ENCODE data around the gene ANKS6.
A peak's percentile ranks its signal among the peaks of the same experiment; 100 is the strongest.

The ANKS6 gene

DNA sequence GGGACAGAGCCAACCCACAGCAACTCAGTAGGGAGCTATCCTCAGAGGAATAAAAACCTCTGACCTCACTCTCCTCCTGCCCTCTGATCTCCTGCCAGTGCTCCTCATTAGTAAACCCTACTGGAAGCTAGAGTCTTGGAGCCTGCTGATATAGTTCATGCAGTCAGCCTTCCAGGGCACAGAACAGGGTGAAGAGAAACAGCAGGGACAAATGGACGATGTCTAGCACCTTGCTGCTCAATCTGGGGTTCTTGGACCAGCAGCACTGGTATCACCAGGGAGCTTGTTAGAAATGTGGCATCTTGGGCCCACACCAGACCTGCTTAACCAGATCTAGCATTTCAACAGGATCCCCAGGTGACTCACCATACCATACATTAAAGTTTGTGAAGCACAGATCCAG, 5.6 kb upstream of the ANKS6 start:
- no peak for DNase-seq (ENCODE audit: low read depth)

DNA sequence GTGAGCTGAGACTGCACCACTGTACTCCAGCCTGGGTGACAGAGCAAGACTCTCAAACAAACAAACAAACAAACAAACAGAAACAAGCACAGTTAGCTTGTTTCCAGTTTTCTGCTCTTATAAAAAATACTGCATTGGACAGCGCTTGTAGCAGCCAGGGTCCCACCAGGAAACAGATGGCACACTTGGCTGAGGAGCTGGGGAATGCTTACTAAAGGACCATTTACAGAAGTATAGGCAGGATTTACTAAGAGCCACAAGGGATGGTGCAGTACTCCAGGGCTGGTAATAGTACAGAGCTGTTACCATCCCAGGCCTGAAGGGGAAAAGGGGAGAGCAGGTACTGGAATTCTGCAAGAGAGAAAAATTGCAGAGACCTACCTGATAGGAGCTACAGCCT, 5.2 kb upstream of the ANKS6 start:
- DNase-seq (ENCODE audit: low read depth) = no peak

More for the DNA sequence above, 5.6 kb upstream of the ANKS6 start:
- no peak overlapping the region for H3K4me3 ChIP-seq (ENCODE audit: low read depth, low read length)
- TF ChIP-seq, protein P1, sequence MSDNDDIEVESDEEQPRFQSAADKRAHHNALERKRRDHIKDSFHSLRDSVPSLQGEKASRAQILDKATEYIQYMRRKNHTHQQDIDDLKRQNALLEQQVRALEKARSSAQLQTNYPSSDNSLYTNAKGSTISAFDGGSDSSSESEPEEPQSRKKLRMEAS (IDR thresholded peaks at IDR 0.05; ENCODE audit: low read depth, low read length) = no peak
- TF ChIP-seq MYC (IDR thresholded peaks at IDR 0.05; ENCODE audit: low read depth, low read length) = no peak
- TF ChIP-seq POLR2A (IDR thresholded peaks at IDR 0.05; ENCODE audit: extremely low read depth, insufficient read length) = no peak
- TF ChIP-seq, protein P2, sequence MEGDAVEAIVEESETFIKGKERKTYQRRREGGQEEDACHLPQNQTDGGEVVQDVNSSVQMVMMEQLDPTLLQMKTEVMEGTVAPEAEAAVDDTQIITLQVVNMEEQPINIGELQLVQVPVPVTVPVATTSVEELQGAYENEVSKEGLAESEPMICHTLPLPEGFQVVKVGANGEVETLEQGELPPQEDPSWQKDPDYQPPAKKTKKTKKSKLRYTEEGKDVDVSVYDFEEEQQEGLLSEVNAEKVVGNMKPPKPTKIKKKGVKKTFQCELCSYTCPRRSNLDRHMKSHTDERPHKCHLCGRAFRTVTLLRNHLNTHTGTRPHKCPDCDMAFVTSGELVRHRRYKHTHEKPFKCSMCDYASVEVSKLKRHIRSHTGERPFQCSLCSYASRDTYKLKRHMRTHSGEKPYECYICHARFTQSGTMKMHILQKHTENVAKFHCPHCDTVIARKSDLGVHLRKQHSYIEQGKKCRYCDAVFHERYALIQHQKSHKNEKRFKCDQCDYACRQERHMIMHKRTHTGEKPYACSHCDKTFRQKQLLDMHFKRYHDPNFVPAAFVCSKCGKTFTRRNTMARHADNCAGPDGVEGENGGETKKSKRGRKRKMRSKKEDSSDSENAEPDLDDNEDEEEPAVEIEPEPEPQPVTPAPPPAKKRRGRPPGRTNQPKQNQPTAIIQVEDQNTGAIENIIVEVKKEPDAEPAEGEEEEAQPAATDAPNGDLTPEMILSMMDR (IDR thresholded peaks at IDR 0.05; ENCODE audit: low read depth, low read length) = no peak

DNA sequence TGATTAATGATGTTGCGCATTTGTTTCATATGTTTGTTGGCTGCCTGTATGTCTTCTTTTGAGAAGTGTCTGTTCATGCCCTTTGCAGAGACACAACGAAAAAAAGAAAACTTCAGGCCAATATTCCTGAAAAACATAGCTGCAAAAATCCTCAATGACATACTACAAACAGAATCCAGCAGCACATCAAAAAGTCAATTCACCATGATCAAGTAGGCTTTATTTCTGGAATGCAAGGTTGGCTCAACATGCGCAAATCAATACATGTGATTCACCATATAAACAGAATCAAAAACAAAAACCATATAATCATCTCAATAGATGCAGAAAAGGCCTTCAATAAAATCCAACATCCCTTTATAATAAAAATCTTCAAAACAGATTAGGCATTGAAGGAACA, 1.9 kb upstream of the ANKS6 start:
- no peak overlapping the region for H3K4me3 ChIP-seq (ENCODE audit: low read depth, low read length)
- TF ChIP-seq, protein P1 (IDR thresholded peaks at IDR 0.05; ENCODE audit: low read depth, low read length) = no peak
- TF ChIP-seq POLR2A (IDR thresholded peaks at IDR 0.05; ENCODE audit: extremely low read depth, insufficient read length) (no peak), MYC (IDR thresholded peaks at IDR 0.05; ENCODE audit: low read depth, low read length) (no peak)
- TF ChIP-seq, protein P2 (IDR thresholded peaks at IDR 0.05; ENCODE audit: low read depth, low read length) = no peak
- DNase-seq (ENCODE audit: low read depth) = no peak

More for the DNA sequence above, 5.2 kb upstream of the ANKS6 start:
- TF ChIP-seq, protein P2 (IDR thresholded peaks at IDR 0.05; ENCODE audit: low read depth, low read length) = no peak
- TF ChIP-seq, protein P1 (IDR thresholded peaks at IDR 0.05; ENCODE audit: low read depth, low read length) = no peak
- no peak for TF ChIP-seq POLR2A (IDR thresholded peaks at IDR 0.05; ENCODE audit: extremely low read depth, insufficient read length)
- no peak for TF ChIP-seq MYC (IDR thresholded peaks at IDR 0.05; ENCODE audit: low read depth, low read length)
- H3K4me3 ChIP-seq (ENCODE audit: low read depth, low read length) = no peak overlapping the region

DNA sequence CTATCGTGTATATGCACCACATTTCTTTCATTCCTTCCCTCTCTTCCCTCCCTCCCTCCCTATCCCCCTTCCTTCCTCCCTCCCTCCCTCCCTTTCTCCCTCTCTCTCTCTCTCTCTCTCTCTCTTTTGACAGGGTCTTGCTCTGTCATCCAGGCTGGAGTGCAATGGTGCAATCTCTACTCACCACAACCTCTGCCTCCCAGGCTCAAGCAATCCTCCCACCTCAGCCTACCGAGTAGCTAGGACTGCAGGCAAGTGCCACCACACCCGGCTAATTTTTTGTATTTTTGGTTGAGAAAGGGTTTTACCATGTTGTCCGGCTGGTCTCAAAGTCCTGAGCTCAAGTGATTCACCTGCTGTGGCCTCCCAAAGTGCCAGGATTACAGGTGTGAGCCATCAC, 1.1 kb upstream of the ANKS6 start:
- no peak overlapping the region for H3K4me3 ChIP-seq (ENCODE audit: low read depth, low read length)
- TF ChIP-seq, protein P1 (IDR thresholded peaks at IDR 0.05; ENCODE audit: low read depth, low read length) = no peak
- no peak for TF ChIP-seq MYC (IDR thresholded peaks at IDR 0.05; ENCODE audit: low read depth, low read length)
- TF ChIP-seq, protein P2 (IDR thresholded peaks at IDR 0.05; ENCODE audit: low read depth, low read length) = no peak
- peak; percentile 76 for DNase-seq (ENCODE audit: low read depth)

DNA sequence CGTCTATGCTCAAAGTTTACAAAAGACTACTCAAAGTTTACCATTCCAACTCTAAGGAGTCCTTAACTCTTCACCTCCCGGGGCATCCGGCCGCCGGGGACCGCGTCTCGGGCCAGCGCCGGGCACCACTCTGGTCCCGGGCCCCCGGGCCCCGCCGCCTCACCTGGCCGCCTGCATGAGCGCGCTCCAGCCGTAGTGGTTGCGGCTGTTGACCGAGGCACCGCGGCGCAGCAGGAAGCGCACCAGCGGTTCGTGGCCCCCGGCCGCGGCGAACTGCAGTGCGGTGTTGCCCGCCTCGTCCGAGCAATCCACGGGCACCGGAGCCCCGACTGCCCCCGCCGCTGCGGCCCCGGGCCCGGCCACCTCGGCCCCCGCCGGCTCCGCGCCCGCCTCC, 388 bp downstream of the ANKS6 start:
- TF ChIP-seq, protein P2 (IDR thresholded peaks at IDR 0.05; ENCODE audit: low read depth, low read length) = no peak
- TF ChIP-seq MYC (IDR thresholded peaks at IDR 0.05; ENCODE audit: low read depth, low read length) (no peak), POLR2A (IDR thresholded peaks at IDR 0.05; ENCODE audit: extremely low read depth, insufficient read length) (no peak)
- TF ChIP-seq, protein P1 (IDR thresholded peaks at IDR 0.05; ENCODE audit: low read depth, low read length) = no peak
- DNase-seq (ENCODE audit: low read depth) = peak; percentile 29
- peak overlapping the region; percentile 35 for H3K4me3 ChIP-seq (ENCODE audit: low read depth, low read length)
